Measurements from ENCODE around the gene IRF7.

- TF ChIP-seq CTCF (IDR thresholded peaks at IDR 0.05; ENCODE audit: low read depth, low read length) (no peak), EZH2phosphoT487 (IDR thresholded peaks at IDR 0.05; ENCODE audit: low read depth) (no peak)
Measured at GRCh38 chr11:660681-661444, 45.1 kb upstream of the IRF7 start.
